K562 (cell line): Measurements from ENCODE around the gene CASP7. TPM values are rescaled to one million over a fixed set of nuclear protein-coding genes. Genes with fewer than 3 reads are reported as not detected.

Experiments used
- ATAC-seq: fragments of 200-7000 bp; cut with Tn5 transposase; 3 replicates; pipeline ENCODE4 v1.9.1; 2020; ENCODE audit warnings: moderate library complexity
- BruUV-seq: library from RNA; stranded (reverse); fragments of 400-500 nt; replicated peaks from 2 replicates; lab custom pipeline; 2021; lab: Mats Ljungman, UMichigan
- CTCF ChIA-PET: fragments of 300-600 bp; formaldehyde crosslinking; extraction: SDS; loops from one replicate; lab custom pipeline; 2021; ENCODE audit warnings: low intra/inter-chr PET ratio; lab: Yijun Ruan, JAX
- POLR2A ChIA-PET: fragments of 300-600, 350-650 bp; sonication (Branson Sonifier 250); formaldehyde crosslinking; extraction: SDS; loops from one replicate; lab custom pipeline; 2021; ENCODE audit warnings: antibody characterized with exemption, inconsistent platforms; lab: Yijun Ruan, JAX
- DNase-seq, 4 experiments: peaks; one replicate each; pipeline versions ENCODE4 v3.0.0 to v3.0.0-alpha.2; 2011 to 2018; ENCODE audit warnings: low spot score in 3 of 4, mixed read lengths in 3 of 4; ENCODE audit errors: extremely low read depth in 1 of 4
- FAIRE-seq: peaks from 2 replicates; lab custom pipeline; 2011; peaks lifted over from hg19 to GRCh38; lab: Jason Lieb, UNC
- H2AFZ ChIP-seq: 2 replicates; pipeline ENCODE4 v1.6.0; 2011; ENCODE audit warnings: low read depth, low read length, control low read depth, inconsistent platforms
- H3K27ac ChIP-seq: fragments of 200-600 bp; 3 replicates; pipeline ENCODE4 v1.8.0; 2011; ENCODE audit warnings: low read depth, mild to moderate bottlenecking, control low read depth, inconsistent platforms, low read length, moderate library complexity, mixed read lengths; ENCODE audit errors: extremely low read depth
- H3K27me3 ChIP-seq, 2 experiments: fragments of 300-600 bp in 1 of 2; 2 replicates in 1 of 2; 3 replicates in 1 of 2; pipeline versions ENCODE4 v1.6.0 to v1.8.0; 2011; ENCODE audit warnings: inconsistent platforms in 2 of 2, low read length in 2 of 2, mild to moderate bottlenecking in 1 of 2, mixed read lengths in 1 of 2, moderate library complexity in 1 of 2; ENCODE audit not compliant: control insufficient read depth in 2 of 2, insufficient read depth in 2 of 2
- H3K36me3 ChIP-seq: fragments of 300-600 bp; 3 replicates; pipeline ENCODE4 v1.8.0; 2011; ENCODE audit warnings: mild to moderate bottlenecking, low read length, inconsistent platforms; ENCODE audit not compliant: control insufficient read depth, insufficient read depth
- H3K4me1 ChIP-seq, 2 experiments: fragments of 200-600 bp in 1 of 2; replicated peaks in 1 of 2; 2 replicates in 1 of 2; 3 replicates in 1 of 2; pipeline versions ENCODE4 v1.5.1 to v1.8.0; 2011; ENCODE audit warnings: inconsistent platforms in 2 of 2, low read length in 2 of 2, mild to moderate bottlenecking in 1 of 2, mixed read lengths in 1 of 2, moderate library complexity in 1 of 2; ENCODE audit not compliant: control insufficient read depth in 2 of 2, insufficient read depth in 2 of 2
- H3K4me2 ChIP-seq: 2 replicates; pipeline ENCODE4 v1.6.1; 2011; ENCODE audit warnings: low read length, control low read depth, inconsistent platforms, mixed read lengths; ENCODE audit not compliant: insufficient read depth
- H3K4me3 ChIP-seq: fragments of 200-600 bp; sonication (generic), shearing (Covaris generic); 2 replicates; pipeline ENCODE4 v1.5.1; 2016; ENCODE audit warnings: control low read depth, inconsistent platforms
- H3K79me2 ChIP-seq: fragments of 200-600 bp; 3 replicates; pipeline ENCODE4 v1.8.0; 2011; ENCODE audit warnings: low read length, inconsistent platforms; ENCODE audit not compliant: control insufficient read depth, insufficient read depth
- H3K9ac ChIP-seq, 2 experiments: 2 replicates each; pipeline versions ENCODE4 v1.6.0 to v1.6.1; 2011; ENCODE audit warnings: low read depth in 2 of 2, low read length in 2 of 2, control low read depth in 1 of 2, inconsistent platforms in 1 of 2, mild to moderate bottlenecking in 1 of 2, mixed read lengths in 1 of 2; ENCODE audit not compliant: insufficient read depth in 1 of 2
- H3K9me1 ChIP-seq: one replicate; pipeline ENCODE4 v1.6.0; 2011; ENCODE audit warnings: inconsistent platforms, mild to moderate bottlenecking, low read length, moderate library complexity; ENCODE audit not compliant: control insufficient read depth, insufficient read depth
- H3K9me3 ChIP-seq: replicated peaks from 2 replicates; pipeline ENCODE4 v1.5.1; 2011; ENCODE audit warnings: low read depth, low read length, inconsistent platforms; ENCODE audit not compliant: control insufficient read depth, insufficient read depth
- H4K20me1 ChIP-seq: replicated peaks from 2 replicates; pipeline ENCODE4 v1.6.1; 2011; ENCODE audit warnings: low read length, inconsistent platforms, mixed read lengths; ENCODE audit not compliant: control insufficient read depth, insufficient read depth
- AFF1 ChIP-seq, 2 experiments: fragments of 450-650 bp; IDR thresholded peaks; 2 replicates each; pipeline ENCODE4 v1.6.1; 2018; ENCODE audit warnings: mild to moderate bottlenecking in 2 of 2, low read depth in 1 of 2; ENCODE audit not compliant: partially characterized antibody in 2 of 2
- CBFA2T3 ChIP-seq: fragments of 450-650 bp; IDR thresholded peaks from 2 replicates; pipeline ENCODE4 v1.6.1; 2017
- CEBPG ChIP-seq, 3 experiments: fragments of 200-800 bp in 1 of 3; sonication (Bioruptor generic) in 1 of 3; sonication (generic) in 1 of 3; formaldehyde crosslinking in 1 of 3; IDR thresholded peaks in 2 of 3; conservative IDR thresholded peaks in 1 of 3; 2 replicates each; pipeline versions ENCODE4 v1.6.1 to v1.8.0; 2016 to 2022; ENCODE audit warnings: missing compliant biosample characterization in 2 of 3, missing genetic modification characterization in 2 of 3, mild to moderate bottlenecking in 1 of 3, missing genetic modification reagents in 1 of 3
- ETV1 ChIP-seq: fragments of 450-650 bp; conservative IDR thresholded peaks from 2 replicates; pipeline ENCODE4 v1.6.1; 2016; ENCODE audit warnings: missing genetic modification characterization, control low read depth, low read depth, missing compliant biosample characterization
- HCFC1 ChIP-seq: IDR thresholded peaks from 2 replicates; pipeline ENCODE4 v1.6.1; 2012; ENCODE audit warnings: low read depth, low read length, improper control_type of control experiment
- IRF2 ChIP-seq: sonication (generic); formaldehyde crosslinking; IDR thresholded peaks from 2 replicates; pipeline ENCODE4 v1.8.1; 2022; ENCODE audit warnings: mild to moderate bottlenecking, missing genetic modification reagents
- MBD1 ChIP-seq: fragments of 250-450 bp; sonication (Bioruptor Pico); IDR thresholded peaks from 2 replicates; pipeline ENCODE4 v1.8.0; 2022; ENCODE audit warnings: inconsistent platforms
- TAL1 ChIP-seq: fragments of 450-650 bp; IDR thresholded peaks from 2 replicates; pipeline ENCODE4 v1.6.1; 2016; ENCODE audit warnings: mild to moderate bottlenecking
- THRA ChIP-seq: fragments of 450-650 bp; IDR thresholded peaks from 2 replicates; pipeline ENCODE4 v1.6.1; 2017; ENCODE audit warnings: mild to moderate bottlenecking, moderate library complexity
- TSC22D4 ChIP-seq: fragments of 450-650 bp; IDR thresholded peaks from 2 replicates; pipeline ENCODE4 v1.6.1; 2016; ENCODE audit warnings: missing genetic modification characterization, missing biosample characterization, control low read depth
- ZBTB34 ChIP-seq: fragments of 250-450 bp; sonication (Bioruptor Pico); IDR thresholded peaks from 2 replicates; pipeline ENCODE4 v1.8.0; 2021; ENCODE audit warnings: mild to moderate bottlenecking, moderate library complexity
- ZKSCAN8 ChIP-seq: fragments of 200-800 bp; sonication (Bioruptor generic); IDR thresholded peaks from 2 replicates; pipeline ENCODE4 v1.6.1; 2016; ENCODE audit warnings: missing genetic modification characterization, missing compliant biosample characterization
- ZNF766 ChIP-seq: fragments of 200-800 bp; sonication (Bioruptor generic); conservative IDR thresholded peaks from 2 replicates; pipeline ENCODE4 v1.6.1; 2016; ENCODE audit warnings: missing genetic modification characterization, missing compliant biosample characterization
- WGBS: fragments of 100-300 bp; shearing (Covaris generic); methylation state at CpG from one replicate; pipeline ENCODE4 v1.1.6; 2016; ENCODE audit warnings: low coverage, mixed read lengths; ENCODE audit not compliant: insufficient coverage; ENCODE audit errors: missing lambda C conversion rate; 5-methylcytosine and 5-hydroxymethylcytosine counted together
- in situ Hi-C: fragments of 300-500 bp; cut with MboI; formaldehyde crosslinking; loops from 4 replicates; pipeline ENCODE4 v1.15.0; 2018; ENCODE audit warnings: inconsistent platforms, mixed read lengths
- intact Hi-C: fragments of 100-400 bp; cut with micrococcal nuclease; formaldehyde crosslinking; loops from 2 replicates; pipeline ENCODE4 v1.14.2; 2022
- polyA plus RNA-seq, 8 experiments: library from polyadenylated mRNA; depleted of rRNA in 4 of 8; stranded (reverse) in 5 of 8; unstranded in 3 of 8; fragments of >200 nt; fragmentation: Nextera tagmentation in 2 of 8; fragmentation: Illumina TruSeq in 1 of 8; extraction: Ambion mirVana in 2 of 8; extraction: Trizol in 1 of 8; gene quantifications; 2 replicates each; pipeline versions ENCODE4 v1.2.1 to v1.2.3, GENCODE V29; 2011 to 2014; ENCODE audit warnings: inconsistent platforms in 1 of 8, missing spikeins in 1 of 8
- total RNA-seq, 7 experiments: library from RNA; depleted of rRNA in 6 of 7; stranded (reverse); fragments of >200 nt in 6 of 7; fragmentation: Illumina TruSeq in 2 of 7; extraction: Trizol in 2 of 7; gene quantifications; 2 replicates each; pipeline versions ENCODE4 v1.2.1 to v1.2.3, GENCODE V29; 2011 to 2021; ENCODE audit warnings: low replicate concordance in 1 of 7

The CASP7 gene
- total and polyA plus RNA-seq, 9 of the 15 experiments (the other 6 are each of a cell fraction or from before 2014, with no cell fraction given), result 2.2 to 23.3 (median 9.0) TPM

GRCh38 chr10:113775686-113776294 lies 96.1 kb downstream of the CASP7 start:
- POLR2A ChIA-PET, result interaction anchor here (0.5 kb wide), 1 partner anchor 40 kb away, joined by 3 read pairs; no protein-coding TSS in a partner anchor
- H3K4me1 ChIP-seq, result no peaks in the 10 kb centered on the region; a peak in 1 of 5 replicates
- no peaks in the 10 kb centered on the region for H3K9me3 ChIP-seq
- H3K27me3 ChIP-seq, result peaks cover 0 to 8% of the 10 kb centered on the region in 2 experiments; a peak in 3 of 5 replicates
- H2AFZ ChIP-seq, result no peak overlapping the region
- WGBS, result 0% methylated on average over 4 of the region's 4 CpGs
- no peak overlapping the region for H3K4me2 ChIP-seq
- H4K20me1 ChIP-seq, result no peaks in the 10 kb centered on the region
- in situ Hi-C loops, result no loop called here
- no peaks in the 10 kb centered on the region for H3K36me3 ChIP-seq
- H3K9ac ChIP-seq, result no peak overlapping the region
- intact Hi-C loops, result no loop called here
- H3K79me2 ChIP-seq, result no peaks in the 10 kb centered on the region
- no peak overlapping the region for H3K4me3 ChIP-seq
- no peak overlapping the region for H3K27ac ChIP-seq
- DNase-seq (no peak), FAIRE-seq (no peak), ATAC-seq (no peak)
- CTCF ChIA-PET, result no interaction called here
- no TSS peak for BruUV-seq
- no peaks in the 10 kb centered on the region for H3K9me1 ChIP-seq
- TF ChIP-seq ZBTB34 (CRISPR knock-in tag) (no peak), TSC22D4 (no peak), THRA (no peak), CBFA2T3 (peak; percentile 39; the same call in 1 of the 2 replicates), AFF1 (IDR thresholded peaks at IDR 0.05; ENCODE audit: low read depth in 1 of 2, partially characterized antibody in 2 of 2) (no peak), ZKSCAN8 (CRISPR knock-in tag) (no peak), ZNF766 (CRISPR knock-in tag) (no peak), TAL1 (peak; percentile 32; the same call in 1 of the 2 replicates), IRF2 (CRISPR knock-in tag) (no peak), ETV1 (tag) (peak; percentile 35; the same call in 1 of the 2 replicates), CEBPG (CRISPR knock-in tag; IDR thresholded peaks at IDR 0.05) (no peak), CEBPG (tag; conservative IDR thresholded peaks at IDR 0.05 in 1 of 2, IDR thresholded peaks at IDR 0.05 in 1 of 2) (0 out of 4 replicates have a peak, but pooled peaks of 1 of the 2 experiments have one; percentile 22), MBD1 (CRISPR knock-in tag) (no peak), HCFC1 (no peak)
